ENCODE measurements around the gene CSNK2A1.

DNA sequence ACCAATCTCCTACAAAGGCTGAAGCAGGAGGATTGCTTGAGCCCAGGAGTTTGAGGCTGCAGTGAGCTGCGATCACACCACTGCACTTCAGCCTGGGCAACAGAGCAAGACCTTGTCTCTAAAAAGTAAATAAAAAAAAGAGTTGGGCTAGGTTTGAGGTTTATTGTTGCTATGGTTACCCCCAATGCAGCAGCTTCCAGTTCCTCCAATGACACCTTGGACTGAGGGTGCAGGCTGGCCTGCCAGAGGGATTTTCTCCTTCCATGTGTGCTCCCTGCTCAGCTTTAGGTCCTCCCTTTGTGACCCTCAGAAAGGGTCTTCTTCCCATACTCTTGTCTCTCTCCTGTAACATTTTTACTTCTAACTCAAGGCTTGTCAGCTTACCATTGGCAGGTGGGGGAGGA is 70.7 kb downstream of the CSNK2A1 start:
- TF ChIP-seq CTCF (IDR thresholded peaks at IDR 0.05) (no peak), POLR2A (IDR thresholded peaks at IDR 0.05) (no peak)

Data from testis (tissue), 2 donors.